HCT116 (cell line): Measurements from ENCODE around the gene UPK3A. TPM values are rescaled to one million over a fixed set of nuclear protein-coding genes. Genes with fewer than 3 reads are reported as not detected.

ENCODE experiments used
- ATAC-seq: fragments of 200-7000 bp; cut with Tn5 transposase; 2 replicates; pipeline ENCODE4 v1.9.1; 2020; ENCODE audit warnings: mild to moderate bottlenecking, moderate library complexity
- BruUV-seq: library from RNA; stranded (reverse); fragments of 400-500 nt; replicated peaks from 2 replicates; lab custom pipeline; 2021; lab: Mats Ljungman, UMichigan
- CTCF ChIA-PET: fragments of 300-600 bp; sonication (Branson Sonifier 250); formaldehyde crosslinking; loops from one replicate; lab custom pipeline; 2021; ENCODE audit warnings: antibody characterized with exemption; lab: Charles Lee
- POLR2A ChIA-PET: fragments of 300-600, 350-600 bp; sonication (Branson Sonifier 250); formaldehyde crosslinking; loops from one replicate; lab custom pipeline; 2021; ENCODE audit warnings: antibody characterized with exemption; lab: Charles Lee
- RAD21 ChIA-PET, 2 experiments: fragments of 300-600 bp; sonication (Branson Sonifier 250); formaldehyde crosslinking; loops; one replicate each; lab custom pipeline; 2023; ENCODE audit warnings: low total read pairs in 2 of 2; ENCODE audit not compliant: uncharacterized antibody in 2 of 2, unreplicated experiment in 2 of 2, low non-redundant PET in 1 of 2; lab: Charles Lee
- DNase-seq: peaks from one replicate; pipeline ENCODE4 v3.0.0-alpha.2; 2010; ENCODE audit warnings: low read depth, low spot score
- H2AFZ ChIP-seq: fragments of 200-600 bp; shearing (Covaris generic), sonication (generic); 2 replicates; pipeline ENCODE4 v1.6.1; 2017; ENCODE audit warnings: low read depth, mixed run types, mixed read lengths, antibody characterized with exemption, low read length; ENCODE audit not compliant: poor library complexity, severe bottlenecking
- H3K27ac ChIP-seq: 2 replicates; pipeline ENCODE4 v1.5.1; 2012; ENCODE audit warnings: low read depth, low read length
- H3K27me3 ChIP-seq: fragments of 200-600 bp; sonication (generic); 2 replicates; pipeline ENCODE4 v1.6.1; 2016; ENCODE audit warnings: mixed run types, low read length, mixed read lengths; ENCODE audit not compliant: insufficient read depth
- H3K36me3 ChIP-seq, 2 experiments: fragments of 200-500 bp in 1 of 2; fragments of 200-600 bp in 1 of 2; sonication (Bioruptor generic) in 1 of 2; sonication (generic) in 1 of 2; 2 replicates each; pipeline versions ENCODE4 v1.5.1 to v1.6.1; 2014 to 2016; ENCODE audit warnings: low read length in 2 of 2, inconsistent platforms in 1 of 2, mixed read lengths in 1 of 2, mixed run types in 1 of 2; ENCODE audit not compliant: insufficient read depth in 2 of 2, control insufficient read depth in 1 of 2
- H3K4me1 ChIP-seq, 2 experiments: fragments of 200-600 bp in 1 of 2; sonication (generic) in 1 of 2; 2 replicates each; pipeline versions ENCODE4 v1.5.1 to v1.6.1; 2012 to 2017; ENCODE audit warnings: low read length in 2 of 2, inconsistent platforms in 1 of 2, mild to moderate bottlenecking in 1 of 2, mixed read lengths in 1 of 2, mixed run types in 1 of 2, moderate library complexity in 1 of 2; ENCODE audit not compliant: insufficient read depth in 2 of 2, control insufficient read depth in 1 of 2
- H3K4me2 ChIP-seq: fragments of 200-600 bp; sonication (generic); 2 replicates; pipeline ENCODE4 v1.6.1; 2017; ENCODE audit warnings: mixed run types, low read length, mixed read lengths
- H3K4me3 ChIP-seq, 2 experiments: fragments of 200-600 bp in 1 of 2; sonication (generic) in 1 of 2; replicated peaks in 1 of 2; 2 replicates each; pipeline ENCODE4 v1.5.1; 2011 to 2016; ENCODE audit warnings: low read length in 2 of 2, control low read depth in 1 of 2, low read depth in 1 of 2, mild to moderate bottlenecking in 1 of 2, mixed read lengths in 1 of 2, mixed run types in 1 of 2
- H3K79me2 ChIP-seq: fragments of 200-600 bp; sonication (generic); 2 replicates; pipeline ENCODE4 v1.6.1; 2017; ENCODE audit warnings: mild to moderate bottlenecking, mixed run types, low read length, moderate library complexity, mixed read lengths; ENCODE audit not compliant: insufficient read depth
- H3K9ac ChIP-seq: fragments of 200-600 bp; sonication (generic); 2 replicates; pipeline ENCODE4 v1.6.1; 2016; ENCODE audit warnings: low read length, mixed read lengths
- H3K9me2 ChIP-seq: fragments of 200-600 bp; sonication (generic), shearing (Covaris generic); 2 replicates; pipeline ENCODE4 v1.6.1; 2017; ENCODE audit warnings: mixed run types, mild to moderate bottlenecking, moderate library complexity; ENCODE audit not compliant: insufficient read depth
- H3K9me3 ChIP-seq, 2 experiments: fragments of 200-500 bp in 1 of 2; fragments of 200-600 bp in 1 of 2; sonication (Bioruptor generic) in 1 of 2; sonication (generic) in 1 of 2; 2 replicates each; pipeline ENCODE4 v1.6.1; 2014 to 2017; ENCODE audit warnings: low read length in 2 of 2, mixed read lengths in 2 of 2, inconsistent platforms in 1 of 2, low read depth in 1 of 2, mild to moderate bottlenecking in 1 of 2, mixed run types in 1 of 2, moderate library complexity in 1 of 2; ENCODE audit not compliant: control insufficient read depth in 1 of 2, insufficient read depth in 1 of 2
- H4K20me1 ChIP-seq: fragments of 200-600 bp; sonication (generic), shearing (Covaris generic); 2 replicates; pipeline ENCODE4 v1.6.1; 2017; ENCODE audit warnings: mixed run types, mild to moderate bottlenecking, moderate library complexity; ENCODE audit not compliant: insufficient read depth
- EZH2phosphoT487 ChIP-seq: fragments of 200-600 bp; IDR thresholded peaks from 2 replicates; pipeline ENCODE4 v1.6.1; 2018; ENCODE audit warnings: antibody characterized with exemption, borderline replicate concordance
- POLR2A ChIP-seq: IDR thresholded peaks from 2 replicates; pipeline ENCODE4 v1.7.0; 2011; ENCODE audit warnings: borderline replicate concordance; ENCODE audit not compliant: insufficient read depth, insufficient read length; ENCODE audit errors: extremely low read depth
- SIN3A ChIP-seq: IDR thresholded peaks from 2 replicates; pipeline ENCODE4 v1.6.1; 2012; ENCODE audit warnings: low read depth
- SP1 ChIP-seq: IDR thresholded peaks from 2 replicates; pipeline ENCODE4 v1.6.1; 2012; ENCODE audit warnings: low read depth
- YY1 ChIP-seq: IDR thresholded peaks from 2 replicates; pipeline ENCODE4 v1.6.1; 2011; ENCODE audit warnings: low read length, low read depth, moderate library complexity, mild to moderate bottlenecking; ENCODE audit not compliant: insufficient replicate concordance; ENCODE audit errors: extremely low read depth
- ZNF274 ChIP-seq: fragments of 200-500 bp; sonication (Bioruptor generic); IDR thresholded peaks from 2 replicates; pipeline ENCODE4 v1.6.1; 2014; ENCODE audit warnings: mild to moderate bottlenecking, low read depth, low read length, inconsistent platforms
- intact Hi-C: fragments of 100-400 bp; cut with micrococcal nuclease; formaldehyde crosslinking; loops from 2 replicates; pipeline ENCODE4 v1.10.0; 2022
- total RNA-seq: library from RNA; stranded (reverse); gene quantifications from one replicate; pipeline ENCODE4 v1.2.1, GENCODE V29; 2021; ENCODE audit not compliant: unreplicated experiment
- TF ChIP-seq, protein P1 (sequence below): IDR thresholded peaks from 2 replicates; pipeline ENCODE4 v1.6.1; 2011; ENCODE audit warnings: mild to moderate bottlenecking, low read length, moderate library complexity; ENCODE audit not compliant: insufficient replicate concordance; ENCODE audit errors: extremely low read depth
- TF ChIP-seq, protein P2 (sequence below): IDR thresholded peaks from 2 replicates; pipeline ENCODE4 v1.6.1; 2012; ENCODE audit warnings: low read depth
- TF ChIP-seq, protein P3 (sequence below): IDR thresholded peaks from 2 replicates; pipeline ENCODE4 v1.6.1; 2012

Gene UPK3A
- total RNA-seq, 1 experiment from 2014 or later: not detected

DNA sequence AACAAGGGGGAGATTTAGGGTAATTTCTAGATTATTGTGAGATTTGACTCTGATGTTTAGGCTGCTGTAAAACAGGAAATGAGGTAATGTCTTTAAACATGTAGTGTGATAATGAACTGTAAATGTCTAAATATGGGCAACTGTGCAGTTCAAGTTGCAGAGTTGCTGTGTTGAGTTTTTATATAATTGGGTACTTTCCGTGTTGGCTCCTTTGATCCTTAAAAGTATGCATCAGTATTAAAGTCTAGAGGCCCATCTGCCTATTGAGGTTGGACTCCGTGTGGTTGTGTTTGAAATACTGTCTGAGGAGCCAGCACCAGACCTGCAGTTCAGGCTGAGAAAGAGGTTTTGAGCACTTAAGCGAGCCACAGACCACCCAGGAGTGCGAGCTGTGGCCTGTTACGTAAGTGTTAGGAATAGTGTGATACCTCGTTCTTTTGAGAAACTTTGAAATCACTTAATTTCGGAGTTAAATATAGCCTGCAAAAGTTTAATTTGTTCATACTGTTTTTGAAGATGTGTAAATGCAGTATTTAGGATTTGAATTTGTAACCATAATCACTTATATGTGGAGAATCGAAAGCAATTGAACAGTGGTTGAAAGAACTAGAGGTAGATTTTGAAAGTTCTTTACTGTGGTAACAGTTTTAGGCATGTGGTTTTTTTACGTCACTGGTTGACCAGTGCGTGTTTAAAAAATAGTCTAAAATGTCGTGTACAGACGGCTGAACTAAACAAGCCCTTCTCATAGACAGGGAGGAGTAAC lies 34.0 kb downstream of the UPK3A start:
- intact Hi-C loops: no loop called here
- peaks cover 14 to 17% of the 10 kb centered on the region in 2 experiments; a peak in 3 of 4 replicates for H3K36me3 ChIP-seq
- H3K4me2 ChIP-seq: no peak overlapping the region
- H3K9ac ChIP-seq: no peak overlapping the region
- DNase-seq (no peak), ATAC-seq (no peak)
- no peaks in the 10 kb centered on the region for H3K9me2 ChIP-seq
- no peak overlapping the region for H3K4me3 ChIP-seq
- POLR2A ChIA-PET: no interaction called here
- peaks cover 92% of the 10 kb centered on the region for H3K79me2 ChIP-seq
- H3K27ac ChIP-seq: no peak overlapping the region
- RAD21 ChIA-PET: no interaction called here
- H3K9me3 ChIP-seq: no peaks in the 10 kb centered on the region
- no peak overlapping the region for H2AFZ ChIP-seq
- peaks cover 4% of the 10 kb centered on the region in 2 experiments; a peak in 2 of 4 replicates for H3K4me1 ChIP-seq
- no peaks in the 10 kb centered on the region for H3K27me3 ChIP-seq
- no peaks in the 10 kb centered on the region; the same call in 1 of the 2 replicates for H4K20me1 ChIP-seq
- TF ChIP-seq EZH2phosphoT487 (no peak), POLR2A (no peak), SIN3A (no peak), ZNF274 (no peak), SP1 (no peak), YY1 (no peak)
- TF ChIP-seq, protein P1, sequence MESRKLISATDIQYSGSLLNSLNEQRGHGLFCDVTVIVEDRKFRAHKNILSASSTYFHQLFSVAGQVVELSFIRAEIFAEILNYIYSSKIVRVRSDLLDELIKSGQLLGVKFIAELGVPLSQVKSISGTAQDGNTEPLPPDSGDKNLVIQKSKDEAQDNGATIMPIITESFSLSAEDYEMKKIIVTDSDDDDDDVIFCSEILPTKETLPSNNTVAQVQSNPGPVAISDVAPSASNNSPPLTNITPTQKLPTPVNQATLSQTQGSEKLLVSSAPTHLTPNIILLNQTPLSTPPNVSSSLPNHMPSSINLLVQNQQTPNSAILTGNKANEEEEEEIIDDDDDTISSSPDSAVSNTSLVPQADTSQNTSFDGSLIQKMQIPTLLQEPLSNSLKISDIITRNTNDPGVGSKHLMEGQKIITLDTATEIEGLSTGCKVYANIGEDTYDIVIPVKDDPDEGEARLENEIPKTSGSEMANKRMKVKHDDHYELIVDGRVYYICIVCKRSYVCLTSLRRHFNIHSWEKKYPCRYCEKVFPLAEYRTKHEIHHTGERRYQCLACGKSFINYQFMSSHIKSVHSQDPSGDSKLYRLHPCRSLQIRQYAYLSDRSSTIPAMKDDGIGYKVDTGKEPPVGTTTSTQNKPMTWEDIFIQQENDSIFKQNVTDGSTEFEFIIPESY: no peak
- TF ChIP-seq, protein P2, sequence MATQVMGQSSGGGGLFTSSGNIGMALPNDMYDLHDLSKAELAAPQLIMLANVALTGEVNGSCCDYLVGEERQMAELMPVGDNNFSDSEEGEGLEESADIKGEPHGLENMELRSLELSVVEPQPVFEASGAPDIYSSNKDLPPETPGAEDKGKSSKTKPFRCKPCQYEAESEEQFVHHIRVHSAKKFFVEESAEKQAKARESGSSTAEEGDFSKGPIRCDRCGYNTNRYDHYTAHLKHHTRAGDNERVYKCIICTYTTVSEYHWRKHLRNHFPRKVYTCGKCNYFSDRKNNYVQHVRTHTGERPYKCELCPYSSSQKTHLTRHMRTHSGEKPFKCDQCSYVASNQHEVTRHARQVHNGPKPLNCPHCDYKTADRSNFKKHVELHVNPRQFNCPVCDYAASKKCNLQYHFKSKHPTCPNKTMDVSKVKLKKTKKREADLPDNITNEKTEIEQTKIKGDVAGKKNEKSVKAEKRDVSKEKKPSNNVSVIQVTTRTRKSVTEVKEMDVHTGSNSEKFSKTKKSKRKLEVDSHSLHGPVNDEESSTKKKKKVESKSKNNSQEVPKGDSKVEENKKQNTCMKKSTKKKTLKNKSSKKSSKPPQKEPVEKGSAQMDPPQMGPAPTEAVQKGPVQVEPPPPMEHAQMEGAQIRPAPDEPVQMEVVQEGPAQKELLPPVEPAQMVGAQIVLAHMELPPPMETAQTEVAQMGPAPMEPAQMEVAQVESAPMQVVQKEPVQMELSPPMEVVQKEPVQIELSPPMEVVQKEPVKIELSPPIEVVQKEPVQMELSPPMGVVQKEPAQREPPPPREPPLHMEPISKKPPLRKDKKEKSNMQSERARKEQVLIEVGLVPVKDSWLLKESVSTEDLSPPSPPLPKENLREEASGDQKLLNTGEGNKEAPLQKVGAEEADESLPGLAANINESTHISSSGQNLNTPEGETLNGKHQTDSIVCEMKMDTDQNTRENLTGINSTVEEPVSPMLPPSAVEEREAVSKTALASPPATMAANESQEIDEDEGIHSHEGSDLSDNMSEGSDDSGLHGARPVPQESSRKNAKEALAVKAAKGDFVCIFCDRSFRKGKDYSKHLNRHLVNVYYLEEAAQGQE: no peak
- TF ChIP-seq, protein P3, sequence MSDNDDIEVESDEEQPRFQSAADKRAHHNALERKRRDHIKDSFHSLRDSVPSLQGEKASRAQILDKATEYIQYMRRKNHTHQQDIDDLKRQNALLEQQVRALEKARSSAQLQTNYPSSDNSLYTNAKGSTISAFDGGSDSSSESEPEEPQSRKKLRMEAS: no peak
- no TSS peak for BruUV-seq
- CTCF ChIA-PET: no interaction called here
